ENCODE measurements around the gene MTCL3.

Gene MTCL3

DNA sequence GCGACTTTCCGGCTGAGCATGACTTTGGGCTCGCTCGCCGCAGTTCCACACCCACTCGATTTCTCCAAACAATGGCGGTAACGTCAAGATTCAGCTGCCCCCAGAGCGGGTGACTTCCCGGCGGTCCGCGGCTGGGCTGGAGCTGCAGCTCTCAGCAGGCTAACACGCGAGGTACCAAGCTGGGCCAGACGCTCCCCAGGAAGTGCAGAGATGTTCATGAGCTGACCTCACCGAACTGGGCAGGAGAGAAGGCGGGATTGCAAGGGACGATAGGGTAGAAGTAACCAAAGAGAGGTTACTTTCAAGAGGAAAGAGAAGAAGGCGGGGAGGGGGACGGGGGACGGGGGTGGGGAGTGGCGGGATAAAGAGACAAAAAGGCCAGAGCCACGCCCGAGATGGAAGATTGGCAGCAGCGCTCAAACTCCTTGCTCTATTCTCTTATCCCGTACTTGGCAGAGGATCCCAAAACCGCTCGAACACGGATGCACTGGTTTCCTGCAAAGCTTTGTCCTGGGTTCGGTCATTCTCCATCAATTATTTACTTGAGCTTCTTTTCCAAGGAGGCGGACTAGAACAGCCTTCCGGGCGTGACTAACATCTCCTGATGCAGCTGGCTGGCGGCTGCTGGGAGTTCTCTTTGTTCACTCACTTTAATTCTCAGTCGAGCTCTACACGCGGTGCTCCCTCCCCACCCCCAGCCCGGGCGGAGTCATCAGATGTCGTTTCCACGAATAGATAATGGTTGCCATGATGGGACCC is at the start of gene MTCL3:
Gene MTCL3, minus strand, starts transcription at position 626 of the 759 bp plus-strand sequence.
- no peak for DNase-seq (ENCODE audit: low read depth in 2 of 2, low spot score in 1 of 2)

DNA sequence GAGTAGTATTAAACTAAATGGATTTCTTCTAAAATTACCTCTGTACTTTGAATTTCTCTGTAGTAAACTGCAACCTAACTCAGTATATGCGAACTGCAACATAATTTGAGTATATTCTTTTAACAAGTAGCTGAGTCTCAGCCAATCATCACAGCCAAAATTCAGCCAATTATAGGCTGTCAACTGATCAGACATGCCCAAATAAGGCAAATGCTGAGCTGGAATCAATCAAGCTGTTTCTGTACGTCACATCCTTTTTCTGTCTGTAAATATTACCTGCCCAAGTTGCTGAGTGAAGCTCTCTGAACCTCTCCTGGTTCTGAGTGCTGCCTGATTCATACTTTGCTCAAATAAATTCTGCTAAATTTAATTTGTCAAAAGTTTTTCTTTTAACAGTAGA is 48.3 kb upstream of the MTCL3 start:
- no peak for DNase-seq (ENCODE audit: low read depth in 2 of 2, low spot score in 1 of 2)

DNA sequence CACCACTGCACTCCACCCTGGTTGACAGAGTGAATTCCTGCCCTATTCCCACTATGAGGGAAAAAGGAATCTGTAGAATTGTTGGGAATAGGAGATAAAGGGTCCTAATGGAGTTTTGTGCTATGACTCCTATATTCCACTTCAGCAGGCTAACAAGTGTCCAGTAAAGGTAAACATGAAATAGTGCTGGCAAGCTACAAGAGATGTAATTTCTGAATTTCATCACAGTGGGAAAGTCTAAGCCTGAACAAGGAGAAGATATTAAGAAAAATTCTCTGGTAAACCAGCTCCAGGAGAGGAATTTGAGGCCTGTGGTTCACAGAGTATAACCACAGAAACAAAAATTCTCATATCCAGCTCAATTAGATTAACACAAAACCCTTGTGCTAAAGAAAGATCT is 47.5 kb upstream of the MTCL3 start:
- DNase-seq (ENCODE audit: low read depth in 2 of 2, low spot score in 1 of 2), result no peak

- DNase-seq (ENCODE audit: low read depth in 2 of 2, low spot score in 1 of 2), result no peak
Measured at GRCh38 chr6:127566119-127566518, 47.0 kb upstream of the MTCL3 start.

DNA sequence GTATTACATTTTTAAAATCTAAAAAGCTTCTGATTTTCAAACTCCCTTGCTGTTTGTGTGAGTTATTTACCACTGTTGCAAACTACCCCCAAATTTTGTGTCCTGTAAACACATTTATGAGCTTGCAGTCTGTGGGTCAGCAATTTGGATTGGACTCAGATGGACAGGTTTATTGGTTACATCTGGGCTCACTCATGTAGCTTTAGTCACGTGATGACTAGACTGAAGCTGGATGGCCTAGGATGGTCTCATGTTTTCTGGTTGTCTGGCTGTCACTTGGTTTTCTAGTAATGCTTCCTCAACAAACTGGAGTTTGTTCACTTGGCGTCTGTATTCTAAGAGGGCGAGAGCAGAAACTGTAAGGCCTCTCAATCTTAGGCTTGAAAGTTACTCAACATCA is 45.6 kb upstream of the MTCL3 start:
- DNase-seq (ENCODE audit: low read depth in 2 of 2, low spot score in 1 of 2), result no peak

- DNase-seq (ENCODE audit: low read depth in 2 of 2, low spot score in 1 of 2), result no peak
Measured at GRCh38 chr6:127561660-127562059, 42.5 kb upstream of the MTCL3 start.

DNA sequence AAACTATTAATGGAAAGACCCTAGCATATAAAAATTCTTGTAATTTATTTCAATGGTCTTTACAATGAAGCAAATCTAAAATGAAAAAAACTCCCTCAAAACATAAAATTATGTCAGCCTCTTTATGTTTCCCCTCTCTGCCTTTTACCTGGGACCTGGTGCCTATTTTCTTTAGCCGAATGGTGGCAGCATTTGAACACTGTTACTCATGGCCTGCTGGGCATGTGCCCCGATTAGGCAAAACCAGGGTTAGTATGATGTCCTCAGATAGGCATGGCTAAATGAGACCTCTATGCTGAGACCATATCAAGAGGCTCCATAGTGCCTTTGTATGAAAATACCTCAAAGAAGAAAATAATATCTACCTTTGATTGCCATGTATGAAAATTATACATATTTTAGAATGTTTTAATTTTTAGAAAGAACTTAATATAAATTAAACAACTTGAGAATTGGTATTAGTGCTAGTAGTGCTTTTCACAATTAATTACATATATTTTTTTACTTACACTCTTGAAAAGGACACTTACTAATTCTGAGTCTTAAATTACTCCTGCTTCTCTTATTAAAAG is 35.4 kb upstream of the MTCL3 start:
- DNase-seq (ENCODE audit: low read depth in 2 of 2, low spot score in 1 of 2), result no peak

DNA sequence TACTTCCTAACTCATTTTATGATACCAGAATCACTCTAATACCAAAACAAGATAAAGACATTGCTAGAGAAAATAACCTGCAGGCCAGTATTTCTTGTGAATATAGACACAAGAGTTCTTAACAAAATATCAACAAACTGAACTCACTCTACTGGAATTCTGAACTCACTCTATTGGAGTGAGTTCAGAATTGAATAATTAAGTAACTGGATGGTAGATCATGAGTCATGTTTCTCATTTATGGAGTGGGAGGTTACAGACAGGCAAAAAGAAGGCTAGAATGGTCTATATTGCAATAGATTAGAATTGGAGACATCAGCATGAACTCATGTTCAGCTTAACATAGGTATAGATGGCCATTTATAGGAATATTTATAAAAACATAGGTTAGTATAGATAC is 31.3 kb upstream of the MTCL3 start:
- DNase-seq (ENCODE audit: low read depth in 2 of 2, low spot score in 1 of 2), result no peak

DNA sequence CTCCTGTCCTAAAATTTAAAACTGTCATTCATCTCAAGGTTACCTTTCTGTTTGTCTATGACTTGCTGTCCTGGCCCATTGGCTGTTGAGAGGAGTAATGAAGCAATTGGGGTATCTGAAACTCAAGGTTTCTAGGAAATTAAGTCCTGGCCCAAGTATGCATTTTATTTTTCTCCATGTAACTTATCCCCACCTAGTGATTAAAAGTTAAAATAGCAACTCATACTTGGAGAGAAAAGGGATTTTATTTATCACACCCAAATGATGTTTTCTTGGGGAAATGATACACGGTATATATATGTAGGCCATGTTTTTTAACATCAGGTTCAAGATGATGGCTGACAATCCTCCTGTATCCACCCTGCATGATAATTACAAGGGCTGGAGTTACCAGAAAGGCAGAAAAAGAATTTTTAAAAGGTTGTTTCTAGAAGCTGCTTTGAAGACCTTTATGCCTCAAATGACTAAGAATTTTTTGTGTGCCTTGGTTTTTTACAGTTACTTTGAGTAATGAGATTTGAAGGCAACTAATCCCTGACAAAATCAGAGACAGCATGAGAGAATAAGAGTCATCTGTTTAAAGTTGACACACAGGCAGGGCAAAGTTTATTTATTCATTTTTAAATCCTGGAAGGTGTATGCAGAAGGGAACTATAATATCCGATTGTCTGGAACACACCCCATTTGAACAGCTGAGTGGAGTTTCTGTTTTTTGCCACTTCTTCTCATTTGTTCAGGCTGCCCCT is 28.9 kb upstream of the MTCL3 start:
- no peak for DNase-seq (ENCODE audit: low read depth in 2 of 2, low spot score in 1 of 2)

- no peak for DNase-seq (ENCODE audit: low read depth in 2 of 2, low spot score in 1 of 2)
Measured at GRCh38 chr6:127547215-127547614, 28.1 kb upstream of the MTCL3 start.

DNA sequence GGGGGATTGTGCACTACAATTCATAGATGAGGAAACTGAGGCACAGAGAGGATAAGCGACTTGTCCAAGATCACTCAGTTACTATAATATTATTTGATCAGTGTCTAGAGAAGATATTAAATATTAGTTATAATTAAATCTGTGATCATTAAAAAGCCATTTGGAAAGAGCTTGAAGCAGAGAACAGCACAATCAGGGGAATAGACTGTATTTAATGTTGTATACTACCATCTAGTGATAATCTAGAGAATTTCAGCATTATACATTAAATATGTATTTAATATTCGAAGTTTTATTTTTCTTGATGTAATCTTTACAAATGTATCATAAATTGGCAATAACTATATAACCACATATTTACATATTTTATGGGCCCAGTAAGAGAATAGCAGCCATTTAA is 20.1 kb upstream of the MTCL3 start:
- DNase-seq (ENCODE audit: low read depth in 2 of 2, low spot score in 1 of 2), result no peak

GRCh38 chr6:127538750-127539264 is 19.7 kb upstream of the MTCL3 start:
- no peak for DNase-seq (ENCODE audit: low read depth in 2 of 2, low spot score in 1 of 2)

DNA sequence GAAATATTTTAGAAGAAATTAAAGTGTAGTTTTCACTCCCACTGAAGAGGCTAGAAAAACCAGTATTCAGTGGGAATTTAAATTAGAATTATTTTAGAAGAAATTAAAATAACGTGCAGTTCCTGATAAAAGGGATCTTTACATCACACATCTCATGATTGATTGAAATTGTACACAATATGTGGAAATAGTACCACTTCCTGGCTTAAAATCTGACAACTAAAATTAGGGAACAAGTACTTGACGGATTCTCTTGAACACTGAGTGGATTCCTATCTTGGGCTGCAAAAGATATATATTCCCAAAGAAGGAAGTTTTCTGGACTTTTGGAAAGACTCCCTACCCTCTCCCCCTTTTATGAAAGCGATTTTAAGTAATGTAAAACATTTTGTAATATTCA is 14.6 kb upstream of the MTCL3 start:
- DNase-seq (ENCODE audit: low read depth in 2 of 2, low spot score in 1 of 2), result no peak

DNA sequence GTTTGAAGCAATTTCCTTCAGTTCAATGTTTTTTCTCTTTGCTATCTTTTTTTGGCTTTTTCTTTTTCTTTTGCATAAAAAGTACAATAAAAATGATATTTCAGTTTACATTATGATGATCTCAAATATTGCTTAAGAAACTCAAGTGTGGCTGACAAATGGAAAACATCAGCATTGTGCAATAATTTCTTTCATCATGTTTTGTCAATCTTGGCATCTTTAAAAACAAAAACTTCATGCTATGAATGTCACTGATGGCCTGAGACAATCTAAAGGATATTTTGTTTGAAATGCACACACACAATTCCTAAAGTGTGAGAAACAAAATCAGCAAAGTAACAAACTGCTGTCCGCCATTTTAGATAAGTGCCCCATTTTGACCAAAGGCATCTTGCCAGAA is 13.9 kb upstream of the MTCL3 start:
- DNase-seq (ENCODE audit: low read depth in 2 of 2, low spot score in 1 of 2), result no peak

DNA sequence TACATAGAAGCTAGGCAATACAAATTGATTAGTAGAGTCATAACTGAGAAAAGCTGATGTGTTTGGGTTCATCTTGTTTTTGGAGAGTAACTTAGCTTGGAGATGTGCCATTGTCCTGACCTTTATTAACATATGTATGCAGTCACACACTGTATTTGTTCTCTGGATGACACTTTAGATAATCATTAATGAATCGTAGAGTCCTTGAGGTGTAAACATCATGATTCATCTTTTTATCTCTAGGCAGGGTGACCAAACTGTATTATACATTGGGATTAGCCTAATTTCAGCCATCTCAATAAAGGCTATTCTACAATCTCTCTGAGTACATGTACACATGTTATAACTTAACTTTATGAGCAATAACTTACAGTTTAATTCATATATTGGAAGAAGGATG is 3.6 kb upstream of the MTCL3 start:
- DNase-seq (ENCODE audit: low read depth in 2 of 2, low spot score in 1 of 2), result no peak

DNA sequence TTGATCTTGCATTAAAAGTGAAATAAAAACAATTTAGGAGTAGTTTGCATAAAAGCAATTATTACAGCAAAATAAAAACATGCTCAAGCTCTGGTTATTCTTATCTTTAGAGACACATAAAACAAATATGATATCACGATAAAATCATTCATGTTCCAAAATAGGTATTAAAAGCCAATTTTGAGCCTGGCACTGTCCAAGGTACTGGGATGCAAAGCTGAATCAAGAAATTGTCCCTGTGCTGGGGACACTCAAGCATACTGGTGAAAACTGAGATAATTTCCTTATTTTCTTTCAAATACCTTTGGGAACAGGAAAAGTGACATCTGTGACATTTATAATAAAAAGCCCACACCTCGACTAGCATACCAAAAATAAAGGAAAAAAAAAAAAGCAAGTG is 931 bp upstream of the MTCL3 start:
- DNase-seq (ENCODE audit: low read depth in 2 of 2, low spot score in 1 of 2), result no peak

DNA sequence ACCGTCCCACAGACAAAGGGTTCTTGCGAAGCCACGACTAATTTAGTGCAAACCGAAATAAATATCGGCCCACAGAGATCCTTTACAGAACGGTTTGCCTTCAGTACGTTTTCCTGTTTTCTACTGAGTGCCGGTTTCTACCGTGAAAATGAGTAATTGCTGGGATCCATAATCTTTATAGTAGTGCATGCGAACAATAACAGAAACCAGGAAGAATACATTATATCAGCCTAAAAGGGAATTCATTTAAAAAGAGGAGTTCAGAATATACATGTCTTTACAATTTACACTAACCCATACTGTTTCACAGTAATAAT is 292 bp upstream of the MTCL3 start:
- DNase-seq (ENCODE audit: low read depth in 2 of 2, low spot score in 1 of 2), result no peak

DNA sequence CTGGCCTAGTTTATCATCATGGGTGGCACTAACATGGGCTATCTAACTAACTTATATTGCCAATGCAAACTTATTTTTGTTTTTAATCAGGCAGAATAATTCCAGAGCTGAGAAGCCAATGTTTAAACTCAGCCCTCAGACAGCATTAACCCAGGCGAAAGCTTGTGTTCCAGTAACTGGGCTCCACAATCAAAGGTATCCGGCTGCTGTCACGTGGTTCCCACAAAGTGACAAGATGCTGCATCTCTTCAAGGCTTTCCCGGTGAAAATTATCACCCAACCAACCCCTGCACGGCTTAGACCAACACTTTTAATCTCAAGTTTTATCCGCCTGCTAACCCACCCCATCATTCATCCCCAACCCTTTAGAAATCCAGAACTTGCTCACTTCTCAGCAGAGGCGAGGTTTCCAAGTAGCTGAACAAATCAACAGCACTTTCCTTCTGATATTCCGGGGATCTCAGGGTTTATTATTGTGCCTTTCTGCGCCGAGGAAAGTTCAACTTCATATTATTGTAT is 885 bp downstream of the MTCL3 start:
- no peak for DNase-seq (ENCODE audit: low read depth in 2 of 2, low spot score in 1 of 2)

DNA sequence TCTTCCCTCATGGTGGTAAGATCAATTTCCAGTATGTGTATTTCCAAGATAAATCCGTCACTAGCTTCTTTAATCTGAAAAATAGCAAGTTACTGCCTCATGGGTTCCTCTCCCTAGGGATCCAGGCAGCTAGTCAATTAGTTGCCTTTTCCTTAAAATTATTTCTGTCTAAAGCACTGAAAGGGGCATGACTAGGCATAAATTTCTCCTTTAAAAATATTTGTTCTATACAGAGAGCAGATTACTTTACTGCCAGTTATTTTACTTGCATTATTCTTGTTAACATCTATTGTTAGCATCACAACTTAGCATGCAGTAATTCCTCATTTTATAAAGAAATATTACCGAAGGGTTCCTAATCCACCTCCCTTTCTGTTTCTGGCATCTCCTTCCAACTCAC is 1.4 kb downstream of the MTCL3 start:
- no peak for DNase-seq (ENCODE audit: low read depth in 2 of 2, low spot score in 1 of 2)

GRCh38 chr6:127516662-127517273 is 2.4 kb downstream of the MTCL3 start:
- no peak for DNase-seq (ENCODE audit: low read depth in 2 of 2, low spot score in 1 of 2)

DNA sequence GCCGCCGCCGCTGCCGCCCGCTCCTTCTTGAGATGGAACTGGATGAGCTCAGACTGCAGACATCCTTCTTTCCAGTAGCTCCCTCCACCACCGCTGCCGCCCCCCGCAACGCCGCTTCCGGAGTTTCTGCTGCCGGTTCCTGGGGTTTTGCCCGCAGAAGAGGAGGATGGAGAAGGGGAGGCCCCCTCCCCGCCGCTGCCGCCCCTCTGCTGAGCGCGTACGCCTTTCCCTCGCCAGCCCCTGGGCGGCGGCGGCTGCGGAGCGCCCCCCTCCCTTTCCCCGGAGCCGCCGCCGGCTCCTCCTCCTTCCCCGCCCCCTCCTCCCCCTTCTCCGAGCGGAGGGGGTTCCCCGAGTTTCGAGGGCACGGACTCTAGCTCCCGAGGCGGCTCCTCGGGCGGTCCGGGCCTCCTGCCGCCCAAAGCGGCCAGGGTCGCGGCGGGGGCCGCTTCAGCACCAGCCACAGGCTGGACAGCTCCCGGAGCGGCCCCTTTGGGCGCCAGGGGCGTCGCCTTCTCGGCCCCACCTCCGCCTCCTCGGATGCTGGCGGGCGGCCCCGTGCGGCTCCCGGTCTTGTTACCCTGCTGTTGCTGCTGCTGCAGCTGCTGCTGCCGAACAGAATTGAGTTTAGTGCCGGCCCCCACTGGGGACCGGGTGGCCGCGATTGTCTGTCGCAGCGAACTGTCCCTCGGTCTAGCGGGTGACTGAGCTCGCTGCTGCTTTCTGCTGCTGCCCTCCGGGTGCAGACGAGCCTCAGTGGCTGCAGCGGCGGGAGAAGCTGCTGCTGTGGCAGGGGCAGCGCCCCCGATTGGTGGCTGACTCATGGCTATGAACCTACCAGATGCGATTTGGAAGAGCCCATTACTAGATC is 3.1 kb downstream of the MTCL3 start:
- peak; percentile 8 to 41 for DNase-seq (ENCODE audit: low read depth in 2 of 2, low spot score in 1 of 2)
